Measurements from ENCODE around the gene ATP8B1.
A peak's percentile ranks its signal among the peaks of the same experiment; 100 is the strongest.

The ATP8B1 gene

GRCh38 chr18:57664568-57665165 lies 138.4 kb downstream of the ATP8B1 start:
- H3K4me3 ChIP-seq (replicated peaks; ENCODE audit: insufficient read depth, low read length): no peak overlapping the region
- no peaks in the 10 kb centered on the region for H3K27me3 ChIP-seq (ENCODE audit: insufficient read depth, poor library complexity, severe bottlenecking)
- TF ChIP-seq GABPA (IDR thresholded peaks at IDR 0.05; ENCODE audit: low read depth) (no peak), REST (IDR thresholded peaks at IDR 0.05; ENCODE audit: insufficient replicate concordance, low read depth) (no peak), CTCF (IDR thresholded peaks at IDR 0.05; ENCODE audit: insufficient read depth, low read length) (no peak), SPI1 (IDR thresholded peaks at IDR 0.05; ENCODE audit: borderline replicate concordance, low read depth) (no peak), POLR2AphosphoS5 (IDR thresholded peaks at IDR 0.05; ENCODE audit: low read depth) (no peak)
- H3K27ac ChIP-seq (replicated peaks): peak overlapping the region; percentile 91
- DNase-seq (ENCODE audit: low read depth in 1 of 2, low spot score in 1 of 2): peak in 1 of 2 experiments; percentile 38

GRCh38 chr18:57660961-57661360 lies 142.2 kb downstream of the ATP8B1 start:
- H3K27me3 ChIP-seq (ENCODE audit: insufficient read depth, poor library complexity, severe bottlenecking): no peaks in the 10 kb centered on the region
- no peak overlapping the region for H3K4me3 ChIP-seq (replicated peaks; ENCODE audit: insufficient read depth, low read length)
- TF ChIP-seq CTCF (IDR thresholded peaks at IDR 0.05; ENCODE audit: insufficient read depth, low read length): no peak
- no peak for TF ChIP-seq REST (IDR thresholded peaks at IDR 0.05; ENCODE audit: insufficient replicate concordance, low read depth)
- TF ChIP-seq SPI1 (IDR thresholded peaks at IDR 0.05; ENCODE audit: borderline replicate concordance, low read depth): no peak
- no peak for TF ChIP-seq POLR2AphosphoS5 (IDR thresholded peaks at IDR 0.05; ENCODE audit: low read depth)
- no peak for TF ChIP-seq GABPA (IDR thresholded peaks at IDR 0.05; ENCODE audit: low read depth)
- no peak for DNase-seq (ENCODE audit: low read depth in 1 of 2, low spot score in 1 of 2)
- no peak overlapping the region for H3K27ac ChIP-seq (replicated peaks)

GRCh38 chr18:57659460-57660102 lies 143.5 kb downstream of the ATP8B1 start:
- no peak overlapping the region for H3K4me3 ChIP-seq (replicated peaks; ENCODE audit: insufficient read depth, low read length)
- DNase-seq (ENCODE audit: low read depth in 1 of 2, low spot score in 1 of 2): no peak
- TF ChIP-seq GABPA (IDR thresholded peaks at IDR 0.05; ENCODE audit: low read depth) (no peak), SPI1 (IDR thresholded peaks at IDR 0.05; ENCODE audit: borderline replicate concordance, low read depth) (no peak), REST (IDR thresholded peaks at IDR 0.05; ENCODE audit: insufficient replicate concordance, low read depth) (no peak), POLR2AphosphoS5 (IDR thresholded peaks at IDR 0.05; ENCODE audit: low read depth) (no peak), CTCF (IDR thresholded peaks at IDR 0.05; ENCODE audit: insufficient read depth, low read length) (no peak)
- no peaks in the 10 kb centered on the region for H3K27me3 ChIP-seq (ENCODE audit: insufficient read depth, poor library complexity, severe bottlenecking)
- H3K27ac ChIP-seq (replicated peaks): no peak overlapping the region
